ENCODE data around the gene ZNF587B. TPM values are rescaled to one million over a fixed set of nuclear protein-coding genes. Genes with fewer than 3 reads are reported as not detected.

ZNF587B gene
- 8.3 and 15.6 TPM in 2 replicates for total RNA-seq

GRCh38 chr19:57830071-57830602 is at the start of gene ZNF587B:
Gene ZNF587B (plus strand): TSS chr19:57830299. CDS start chr19:57830529, 230 bp downstream.

GRCh38 chr19:57814505-57815246 is 15.4 kb upstream of the ZNF587B start, which contains the start of gene ZNF552:
Gene ZNF552 (minus strand): TSS chr19:57814913. CDS start chr19:57814743, 170 bp downstream.

GRCh38 chr19:57849666-57850473 is 19.8 kb downstream of the ZNF587B start, which contains the start of gene ZNF587:
Gene ZNF587 (plus strand): TSS chr19:57849859. CDS start chr19:57850039, 180 bp downstream.

GRCh38 chr19:57888560-57889231 is 58.6 kb downstream of the ZNF587B start, which contains the start of gene ZNF814:
Gene ZNF814 (minus strand): TSS chr19:57889037. CDS start chr19:57888802, 235 bp downstream.

Other genes starting within 250 kb of the ZNF587B start
- gene ZIK1, start 246.2 kb upstream of the ZNF587B start, total RNA-seq, result 7.1 and 9.8 TPM in 2 replicates
- gene ZNF530, start 230.4 kb upstream of the ZNF587B start, total RNA-seq, result 1.8 and 4.3 TPM in 2 replicates
- 16.9 and 32.7 TPM in 2 replicates for gene ZNF134, start 216.1 kb upstream of the ZNF587B start, total RNA-seq
- 6.7 and 11.2 TPM in 2 replicates for gene ZNF211, start 197.1 kb upstream of the ZNF587B start, total RNA-seq
- gene ZSCAN4, start 161.4 kb upstream of the ZNF587B start, total RNA-seq, result not detected in 2 replicates
- 8.3 and 18.8 TPM in 2 replicates for gene ZNF551, start 148.3 kb upstream of the ZNF587B start, total RNA-seq
- gene ZNF154, start 121.1 kb upstream of the ZNF587B start, total RNA-seq, result 1.3 and 9.0 TPM in 2 replicates
- 5.3 and 29.5 TPM in 2 replicates for gene ZNF671, start 102.7 kb upstream of the ZNF587B start, total RNA-seq
- 7.6 and 22.8 TPM in 2 replicates for gene ZNF776, start 83.5 kb upstream of the ZNF587B start, total RNA-seq
- 5.7 and 13.6 TPM in 2 replicates for gene ZNF586, start 60.6 kb upstream of the ZNF587B start, total RNA-seq
- gene ZNF552, start 15.4 kb upstream of the ZNF587B start, total RNA-seq, result 2.1 and 3.7 TPM in 2 replicates
- gene ZNF587, start 19.6 kb downstream of the ZNF587B start, total RNA-seq, result 16.4 and 20.1 TPM in 2 replicates
- gene ZNF814, start 58.7 kb downstream of the ZNF587B start, total RNA-seq, result 4.5 and 6.9 TPM in 2 replicates
- gene ZNF417, start 86.3 kb downstream of the ZNF587B start, total RNA-seq, result 7.1 and 13.5 TPM in 2 replicates
- 1.7 TPM in 2 replicates for gene ZNF418, start 105.1 kb downstream of the ZNF587B start, total RNA-seq
- gene ZNF256, start 117.4 kb downstream of the ZNF587B start, total RNA-seq, result 4.1 and 5.6 TPM in 2 replicates
- not detected in 2 replicates for gene C19orf18, start 144.2 kb downstream of the ZNF587B start, total RNA-seq
- 9.1 and 37.8 TPM in 2 replicates for gene ZNF606, start 172.5 kb downstream of the ZNF587B start, total RNA-seq
- gene ZSCAN1, start 203.7 kb downstream of the ZNF587B start, total RNA-seq, result not detected in 2 replicates
- 3.2 and 3.5 TPM in 2 replicates for gene ZNF135, start 229.0 kb downstream of the ZNF587B start, total RNA-seq